Osteoblast (primary cell): ENCODE data around the gene PSMB7. TPM values are rescaled to one million over a fixed set of nuclear protein-coding genes. Genes with fewer than 3 reads are reported as not detected.
A peak's percentile ranks its signal among the peaks of the same experiment; 100 is the strongest.

ENCODE experiments used
- DNase-seq: peaks from one replicate; pipeline ENCODE4 v3.0.0; 2011; ENCODE audit warnings: low spot score, mixed read lengths; ENCODE audit not compliant: insufficient read length; ENCODE audit errors: missing footprints
- H2AFZ ChIP-seq: 2 replicates; pipeline ENCODE4 v1.6.0; 2011; ENCODE audit warnings: mild to moderate bottlenecking, low read length
- H3K27ac ChIP-seq: 2 replicates; pipeline ENCODE4 v1.5.1; 2011; ENCODE audit warnings: mild to moderate bottlenecking, low read depth, low read length, moderate library complexity
- H3K27me3 ChIP-seq: 2 replicates; pipeline ENCODE4 v1.6.0; 2012; ENCODE audit warnings: mild to moderate bottlenecking, control low read depth, inconsistent platforms, low read length, moderate library complexity; ENCODE audit not compliant: insufficient read depth
- H3K36me3 ChIP-seq: 2 replicates; pipeline ENCODE4 v1.5.1; 2011; ENCODE audit warnings: mild to moderate bottlenecking, low read length, control low read depth, moderate library complexity; ENCODE audit not compliant: insufficient read depth
- H3K4me1 ChIP-seq: 2 replicates; pipeline ENCODE4 v1.5.1; 2011; ENCODE audit warnings: mild to moderate bottlenecking, low read length, control low read depth, moderate library complexity; ENCODE audit not compliant: insufficient read depth
- H3K4me2 ChIP-seq: 2 replicates; pipeline ENCODE4 v1.6.0; 2011; ENCODE audit warnings: mild to moderate bottlenecking, low read length; ENCODE audit not compliant: insufficient read depth
- H3K4me3 ChIP-seq: fragments of 200-600 bp; sonication (generic); 3 replicates; pipeline ENCODE4 v1.5.1; 2012; ENCODE audit warnings: mild to moderate bottlenecking, low read length, inconsistent platforms; ENCODE audit not compliant: insufficient read depth
- H3K79me2 ChIP-seq: 2 replicates; pipeline ENCODE4 v1.6.0; 2012; ENCODE audit warnings: mild to moderate bottlenecking, low read length, control low read depth, inconsistent platforms; ENCODE audit not compliant: insufficient read depth
- H3K9me3 ChIP-seq: 2 replicates; pipeline ENCODE4 v1.5.1; 2011; ENCODE audit warnings: low read depth, low read length, control low read depth
- H4K20me1 ChIP-seq: 2 replicates; pipeline ENCODE4 v1.6.0; 2012; ENCODE audit warnings: mild to moderate bottlenecking, low read length, control low read depth; ENCODE audit not compliant: insufficient read depth
- CTCF ChIP-seq: IDR thresholded peaks from 2 replicates; pipeline ENCODE4 v1.5.1; 2011; ENCODE audit warnings: mild to moderate bottlenecking, low read depth, low read length, moderate library complexity; ENCODE audit errors: extremely low read depth
- total RNA-seq: library from RNA; depleted of rRNA; stranded (reverse); fragments of >200 nt; gene quantifications from 2 replicates; pipeline ENCODE4 v1.2.3, GENCODE V29; 2012

The PSMB7 gene
- total RNA-seq, 1 donor = 136 TPM

- Histone ChIP-seq H3K9me3 (no peaks in the 10 kb centered on the region), H3K4me3 (no peak overlapping the region), H4K20me1 (peaks cover 44% of the 10 kb centered on the region), H3K4me1 (no peaks in the 10 kb centered on the region), H3K4me2 (no peak overlapping the region), H3K27ac (no peak overlapping the region), H3K36me3 (peaks cover 96% of the 10 kb centered on the region), H3K27me3 (no peaks in the 10 kb centered on the region), H3K79me2 (peaks cover 10% of the 10 kb centered on the region), H2AFZ (no peak overlapping the region)
- DNase-seq = peak; percentile 76
- TF ChIP-seq CTCF = no peak
These were observed 65.4 kb downstream of the PSMB7 start for GRCh38 chr9:124349675-124350493.

- peak; percentile 78 for DNase-seq
- Histone ChIP-seq H2AFZ (no peak overlapping the region), H3K27ac (no peak overlapping the region), H3K9me3 (no peaks in the 10 kb centered on the region), H3K27me3 (no peaks in the 10 kb centered on the region), H3K36me3 (peaks cover 96% of the 10 kb centered on the region), H3K4me1 (no peaks in the 10 kb centered on the region), H3K4me3 (no peak overlapping the region), H3K79me2 (peaks cover 8% of the 10 kb centered on the region), H4K20me1 (peaks cover 39% of the 10 kb centered on the region), H3K4me2 (no peak overlapping the region)
- no peak for TF ChIP-seq CTCF
These were observed 66.0 kb downstream of the PSMB7 start for GRCh38 chr9:124349267-124349666.

GRCh38 chr9:124348831-124349230 is 66.4 kb downstream of the PSMB7 start:
- H3K9me3 ChIP-seq = no peaks in the 10 kb centered on the region
- no peaks in the 10 kb centered on the region for H3K27me3 ChIP-seq
- H3K4me2 ChIP-seq = no peak overlapping the region
- peaks cover 9% of the 10 kb centered on the region for H3K79me2 ChIP-seq
- no peak overlapping the region for H3K4me3 ChIP-seq
- H3K36me3 ChIP-seq = peaks cover 96% of the 10 kb centered on the region
- peaks cover 39% of the 10 kb centered on the region for H4K20me1 ChIP-seq
- peak; percentile 41 for DNase-seq
- no peak for TF ChIP-seq CTCF
- no peak overlapping the region for H2AFZ ChIP-seq
- H3K27ac ChIP-seq = no peak overlapping the region
- no peaks in the 10 kb centered on the region for H3K4me1 ChIP-seq

GRCh38 chr9:124348363-124348762 is 66.9 kb downstream of the PSMB7 start:
- Histone ChIP-seq H4K20me1 (peaks cover 39% of the 10 kb centered on the region), H3K27ac (no peak overlapping the region), H3K4me3 (no peak overlapping the region), H2AFZ (no peak overlapping the region), H3K4me1 (peaks cover 3% of the 10 kb centered on the region), H3K27me3 (no peaks in the 10 kb centered on the region), H3K9me3 (no peaks in the 10 kb centered on the region), H3K4me2 (no peak overlapping the region), H3K79me2 (peaks cover 11% of the 10 kb centered on the region), H3K36me3 (peaks cover 96% of the 10 kb centered on the region)
- no peak for TF ChIP-seq CTCF
- peak; percentile 37 for DNase-seq
